ENCODE results near the gene GNRHR. TPM values are rescaled to one million over a fixed set of nuclear protein-coding genes. Genes with fewer than 3 reads are reported as not detected.

GNRHR gene
- total and polyA plus RNA-seq, 8 donors, result not detected

DNA sequence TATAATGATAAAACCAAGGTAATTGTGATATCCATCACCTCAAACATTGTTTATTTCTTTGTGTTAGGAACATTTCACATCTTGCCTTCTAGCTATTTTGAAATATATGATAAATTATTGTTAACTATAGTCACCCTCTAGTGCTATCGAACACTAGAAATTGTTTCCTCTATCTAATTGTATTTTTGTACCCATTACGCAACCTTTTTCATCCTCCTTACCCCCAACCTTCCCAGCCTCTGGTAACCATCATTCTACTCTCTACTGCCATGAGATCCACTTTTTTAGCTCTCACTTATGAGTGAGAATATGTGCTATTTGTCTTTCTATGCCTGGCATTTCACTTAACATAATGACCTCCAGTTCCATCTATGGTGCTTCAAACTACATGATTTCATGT lies 49.3 kb downstream of the GNRHR start:
- Histone ChIP-seq H3K27me3 (no peaks in the 10 kb centered on the region), H3K27ac (no peak overlapping the region), H3K36me3 (no peaks in the 10 kb centered on the region), H3K9me3 (no peaks in the 10 kb centered on the region), H3K4me3 (no peak overlapping the region), H3K4me1 (peaks cover 0 to 12% (median 8%) of the 10 kb centered on the region in 3 donors)
- ATAC-seq (no peak), DNase-seq (no peak), FAIRE-seq (no peak)
- 95 to 98% methylated on average over 2 of the region's 2 CpGs for WGBS, 2 donors
- TF ChIP-seq, protein P1, sequence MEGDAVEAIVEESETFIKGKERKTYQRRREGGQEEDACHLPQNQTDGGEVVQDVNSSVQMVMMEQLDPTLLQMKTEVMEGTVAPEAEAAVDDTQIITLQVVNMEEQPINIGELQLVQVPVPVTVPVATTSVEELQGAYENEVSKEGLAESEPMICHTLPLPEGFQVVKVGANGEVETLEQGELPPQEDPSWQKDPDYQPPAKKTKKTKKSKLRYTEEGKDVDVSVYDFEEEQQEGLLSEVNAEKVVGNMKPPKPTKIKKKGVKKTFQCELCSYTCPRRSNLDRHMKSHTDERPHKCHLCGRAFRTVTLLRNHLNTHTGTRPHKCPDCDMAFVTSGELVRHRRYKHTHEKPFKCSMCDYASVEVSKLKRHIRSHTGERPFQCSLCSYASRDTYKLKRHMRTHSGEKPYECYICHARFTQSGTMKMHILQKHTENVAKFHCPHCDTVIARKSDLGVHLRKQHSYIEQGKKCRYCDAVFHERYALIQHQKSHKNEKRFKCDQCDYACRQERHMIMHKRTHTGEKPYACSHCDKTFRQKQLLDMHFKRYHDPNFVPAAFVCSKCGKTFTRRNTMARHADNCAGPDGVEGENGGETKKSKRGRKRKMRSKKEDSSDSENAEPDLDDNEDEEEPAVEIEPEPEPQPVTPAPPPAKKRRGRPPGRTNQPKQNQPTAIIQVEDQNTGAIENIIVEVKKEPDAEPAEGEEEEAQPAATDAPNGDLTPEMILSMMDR (IDR thresholded peaks at IDR 0.05), result no peak
- intact Hi-C loops (cut with DNase I), result no loop called here

DNA sequence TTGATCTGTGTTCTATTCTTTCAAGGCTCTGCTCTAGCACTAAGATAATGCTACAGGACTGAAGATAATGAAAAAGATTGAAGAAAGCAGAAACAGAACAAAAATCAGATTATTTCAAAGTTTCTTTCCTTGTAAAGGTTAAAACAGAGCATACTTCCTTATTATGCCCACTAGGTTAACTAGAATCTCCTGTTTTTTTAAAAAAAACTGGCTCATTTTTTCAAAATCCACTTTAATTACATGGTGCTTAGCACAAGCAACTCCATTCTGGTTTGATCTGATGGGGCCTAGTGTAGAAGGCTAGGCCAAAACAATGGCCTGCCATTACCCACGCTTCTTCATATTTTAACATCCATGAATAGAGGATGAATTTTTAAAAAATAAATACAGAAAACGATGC lies 52.0 kb downstream of the GNRHR start:
- peak overlapping the region in 2 of 4 donors; percentile 69 to 81 for H3K4me3 ChIP-seq
- no peak overlapping the region for H3K27ac ChIP-seq
- H3K4me1 ChIP-seq, result peaks cover 0 to 17% (median 15%) of the 10 kb centered on the region in 3 donors
- 96 to 98% methylated on average over 2 of the region's 2 CpGs for WGBS, 2 donors
- FAIRE-seq (no peak), DNase-seq (no peak), ATAC-seq (no peak)
- TF ChIP-seq, protein P1 (IDR thresholded peaks at IDR 0.05), result no peak
- H3K9me3 ChIP-seq, result no peaks in the 10 kb centered on the region
- intact Hi-C loops (cut with DNase I), result no loop called here
- no peaks in the 10 kb centered on the region for H3K36me3 ChIP-seq
- no peaks in the 10 kb centered on the region for H3K27me3 ChIP-seq

DNA sequence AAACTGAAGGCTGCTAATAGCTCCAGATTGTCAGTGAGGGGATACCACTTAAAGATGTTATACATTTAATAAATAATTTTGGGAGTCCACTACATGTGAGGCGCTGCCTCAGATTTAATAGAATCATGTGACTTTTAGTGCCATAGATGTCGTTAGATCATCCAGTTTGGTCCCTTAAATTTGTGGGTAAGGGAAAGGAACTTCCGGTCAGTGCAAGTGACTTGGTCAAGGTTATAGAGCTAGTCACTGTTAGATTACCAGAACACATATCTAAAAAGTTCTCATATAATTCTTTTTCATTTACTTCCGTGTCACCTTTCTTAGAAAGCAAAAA lies 52.7 kb downstream of the GNRHR start:
- H3K4me1 ChIP-seq, result peaks cover 0 to 17% (median 15%) of the 10 kb centered on the region in 3 donors
- no peaks in the 10 kb centered on the region for H3K9me3 ChIP-seq
- intact Hi-C loops (cut with DNase I), result no loop called here
- ATAC-seq, result peak in 2 of 4 donors; percentile 2 to 8
- 2% methylated on average over 4 of the region's 4 CpGs for WGBS, 2 donors
- no peak for FAIRE-seq
- TF ChIP-seq, protein P1 (IDR thresholded peaks at IDR 0.05), result no peak
- no peaks in the 10 kb centered on the region for H3K36me3 ChIP-seq
- no peaks in the 10 kb centered on the region for H3K27me3 ChIP-seq
- no peak for DNase-seq
- H3K4me3 ChIP-seq, result peak overlapping the region; percentile 69 to 89 (median 84)
- H3K27ac ChIP-seq, result peak overlapping the region in 3 of 4 donors; percentile 85 to 89 (median 88)

DNA sequence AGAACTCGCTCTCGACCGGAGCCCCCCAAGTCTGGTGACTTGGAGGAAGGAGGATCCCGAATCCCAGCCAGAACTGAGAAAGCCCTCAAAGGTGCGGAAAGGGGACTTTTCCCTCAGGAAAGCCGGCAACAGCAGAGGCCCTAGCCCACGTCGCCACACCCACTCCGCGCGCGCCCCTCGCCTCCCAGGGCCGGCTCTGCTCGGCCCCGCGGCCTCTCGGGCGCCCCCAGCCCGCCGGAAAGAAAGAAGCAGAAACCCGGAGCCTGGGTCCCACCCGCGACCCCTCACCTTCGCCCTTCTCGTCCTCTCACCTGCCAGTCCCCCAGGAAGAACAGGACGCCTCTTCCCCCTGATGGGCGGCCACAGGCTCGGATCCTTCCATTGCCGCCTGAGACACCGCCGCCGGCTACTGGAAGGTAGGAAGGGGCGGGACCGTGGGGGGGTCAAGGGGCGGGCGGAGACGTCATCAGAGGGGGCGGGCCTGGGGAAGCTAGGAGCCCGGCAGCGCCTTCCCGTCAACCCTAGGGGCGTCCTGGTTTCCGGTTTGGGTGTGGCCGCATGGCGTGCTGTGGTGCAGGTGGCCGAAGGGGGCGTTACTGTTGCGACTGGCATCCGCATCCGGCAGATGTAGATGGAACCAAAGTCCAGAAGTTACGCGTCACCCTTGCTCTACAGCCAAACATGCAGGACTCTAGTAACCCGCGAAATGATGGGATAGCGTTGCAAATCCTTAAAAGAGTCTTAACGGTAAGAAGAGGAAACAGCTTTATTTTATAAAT lies 53.3 kb downstream of the GNRHR start, which contains the start of gene UBA6:
Gene UBA6, minus strand, starts transcription at position 418 of the 779 bp plus-strand sequence. Its CDS starts 36 bp downstream, at position 382.
- TF ChIP-seq, protein P1 (IDR thresholded peaks at IDR 0.05), result peak; percentile 14 to 52 (median 34)
- peak within 1 kb of the TSS; percentile 73 to 89 (median 86) for H3K27ac ChIP-seq
- WGBS, 2 donors, result 0 to 1% methylated on average over 47 to 57 of the region's 57 CpGs
- peaks cover 0 to 17% (median 15%) of the 10 kb centered on the region in 3 donors for H3K4me1 ChIP-seq
- H3K36me3 ChIP-seq, result no peaks in the 10 kb centered on the region
- ATAC-seq, result peak; percentile 98 to 100 (median 99)
- no peaks in the 10 kb centered on the region for H3K9me3 ChIP-seq
- H3K27me3 ChIP-seq, result no peaks in the 10 kb centered on the region
- peak; percentile 96 to 98 (median 98) for DNase-seq
- H3K4me3 ChIP-seq, result peak within 1 kb of the TSS; percentile 69 to 89 (median 84)
- FAIRE-seq, result peak; percentile 89
- intact Hi-C loops (cut with DNase I), result no loop called here
